ENCODE data around the gene MDH1B.

MDH1B gene

GRCh38 chr2:206688453-206688852 is 76.7 kb downstream of the MDH1B start:
- Histone ChIP-seq H3K4me3 (ENCODE audit: low read depth, low read length) (no peak overlapping the region), H2AFZ (no peak overlapping the region), H3K4me2 (ENCODE audit: low read length) (no peak overlapping the region), H3K36me3 (ENCODE audit: control insufficient read depth, insufficient read depth, low read length) (no peaks in the 10 kb centered on the region), H3K27ac (no peak overlapping the region), H3K4me1 (no peaks in the 10 kb centered on the region), H3K9ac (no peak overlapping the region), H3K9me3 (ENCODE audit: control insufficient read depth, low read length) (no peaks in the 10 kb centered on the region), H3K27me3 (ENCODE audit: control insufficient read depth, insufficient read depth, low read length) (no peaks in the 10 kb centered on the region), H3K79me2 (no peaks in the 10 kb centered on the region)
- TF ChIP-seq CTCF (IDR thresholded peaks at IDR 0.05): no peak

All from parathyroid adenoma (tissue), 2 donors.